CD4-positive, alpha-beta T cell (primary cell): Measurements from ENCODE around the gene HOPX. TPM values are rescaled to one million over a fixed set of nuclear protein-coding genes. Genes with fewer than 3 reads are reported as not detected.

ENCODE experiments used
- ATAC-seq: fragments of 200-7000 bp; cut with Tn5 transposase; one replicate; pipeline ENCODE4 v1.10.0; 2022; ENCODE audit warnings: mild to moderate bottlenecking; ENCODE audit not compliant: poor library complexity
- CTCF ChIA-PET: fragments of 350-600 bp; sonication (Branson Sonifier 250); formaldehyde crosslinking; loops from one replicate; lab custom pipeline; 2021; ENCODE audit warnings: antibody characterized with exemption, inconsistent platforms; lab: Charles Lee
- POLR2A ChIA-PET: fragments of 350-600 bp; sonication (Branson Sonifier 250); formaldehyde crosslinking; loops from one replicate; lab custom pipeline; 2021; ENCODE audit warnings: antibody characterized with exemption, inconsistent platforms; lab: Charles Lee
- DNase-seq, 14 experiments: peaks; one replicate each; pipeline ENCODE4 v3.0.0-alpha.2; 2013 to 2020; ENCODE audit warnings: mixed read lengths in 2 of 14
- H3K27ac ChIP-seq, 2 donors: one replicate each; pipeline versions ENCODE4 v1.5.1 to v1.7.0; 2013; ENCODE audit warnings: low read length in 2 of 2, low read depth in 1 of 2, mild to moderate bottlenecking in 1 of 2
- H3K27me3 ChIP-seq, 2 experiments: 1 replicate in 1 of 2; 2 replicates in 1 of 2; pipeline versions ENCODE4 v1.6.1 to v1.7.0; 2013; ENCODE audit warnings: low read length in 2 of 2, control low read depth in 1 of 2, mild to moderate bottlenecking in 1 of 2, moderate library complexity in 1 of 2; ENCODE audit not compliant: insufficient read depth in 2 of 2, control insufficient read depth in 1 of 2
- H3K36me3 ChIP-seq: one replicate; pipeline ENCODE4 v1.6.1; 2013; ENCODE audit warnings: low read length, control low read depth; ENCODE audit not compliant: insufficient read depth
- H3K4me1 ChIP-seq: one replicate; pipeline ENCODE4 v1.6.1; 2013; ENCODE audit warnings: low read length, control low read depth; ENCODE audit not compliant: insufficient read depth
- H3K4me3 ChIP-seq: one replicate; pipeline ENCODE4 v1.5.1; 2013; ENCODE audit warnings: mild to moderate bottlenecking, low read length, moderate library complexity
- H3K9me3 ChIP-seq, 2 experiments: 1 replicate in 1 of 2; 2 replicates in 1 of 2; pipeline versions ENCODE4 v1.6.1 to v1.7.0; 2013; ENCODE audit warnings: low read length in 2 of 2, mild to moderate bottlenecking in 2 of 2, control low read depth in 1 of 2, moderate library complexity in 1 of 2; ENCODE audit not compliant: control insufficient read depth in 1 of 2, insufficient read depth in 1 of 2
- H3K27ac Mint-ChIP-seq: one replicate; pipeline ENCODE4 v1.8.0; 2020; ENCODE audit warnings: mixed read lengths
- H3K27me3 Mint-ChIP-seq: one replicate; pipeline ENCODE4 v1.8.0; 2021; ENCODE audit warnings: mixed read lengths
- H3K36me3 Mint-ChIP-seq: one replicate; pipeline ENCODE4 v1.8.0; 2021; ENCODE audit warnings: low read depth, mixed read lengths
- H3K4me1 Mint-ChIP-seq: one replicate; pipeline ENCODE4 v1.8.0; 2021; ENCODE audit warnings: low read depth, mixed read lengths
- H3K4me3 Mint-ChIP-seq: one replicate; pipeline ENCODE4 v1.8.0; 2020; ENCODE audit warnings: mild to moderate bottlenecking, mixed read lengths
- H3K9me3 Mint-ChIP-seq: one replicate; pipeline ENCODE4 v1.8.0; 2020; ENCODE audit warnings: mixed read lengths
- CTCF ChIP-seq: fragments of 200-600 bp; IDR thresholded peaks from one replicate; pipeline ENCODE4 v1.8.0; 2022; ENCODE audit warnings: antibody characterized with exemption, mild to moderate bottlenecking
- intact Hi-C, 2 experiments: fragments of 100-400 bp; cut with DNase I in 1 of 2; cut with micrococcal nuclease in 1 of 2; formaldehyde crosslinking; loops; one replicate each; pipeline versions ENCODE4 v1.15.1 to v1.9.0; 2023 to 2025; cut with DNase I, micrococcal nuclease
- polyA plus RNA-seq, 2 donors: library from polyadenylated mRNA; unstranded; fragments of 120-200 nt; gene quantifications; one replicate each; pipeline ENCODE4 v1.2.1, GENCODE V29; 2013
- total RNA-seq, 174 experiments: library from RNA in 2 of 174; stranded (reverse) in 2 of 174; gene quantifications; one replicate each; pipeline ENCODE4 v1.2.3 and lab custom pipeline; 2021 to 2026

The HOPX gene
- total RNA-seq (1 to 10 TPM; 4.3 to 5.9 TPM), total RNA-seq (lab: John Stamatoyannopoulos, UW) (0.61 to 162 (median 12.9) reads per million in 172 experiments)
- polyA plus RNA-seq (2013, experiment 1 of 2), result 37.9 TPM
- 20.6 TPM for polyA plus RNA-seq (2013, experiment 2 of 2)

- CTCF ChIA-PET, result interaction anchor here (1.1 to 1.2 kb wide), 2 partner anchors 9 to 10 kb away, joined by 3 read pairs; no protein-coding TSS in a partner anchor
- peak within 1 kb of the TSS; percentile 36 for H3K4me3 ChIP-seq
- peaks cover 23% of the 10 kb centered on the region for H3K27me3 Mint-ChIP-seq
These were observed at the start of gene HOPX for GRCh38 chr4:56681158-56681852. TSS of gene HOPX (minus strand) at chr4:56681296. CDS start at chr4:56657816, 23,480 bp downstream.

GRCh38 chr4:56730097-56730496, 49.0 kb upstream of the HOPX start:
- H3K36me3 ChIP-seq, result no peaks in the 10 kb centered on the region
- Mint-ChIP-seq H3K4me1 (no peaks in the 10 kb centered on the region), H3K4me3 (no peak overlapping the region), H3K36me3 (no peaks in the 10 kb centered on the region), H3K27me3 (no peaks in the 10 kb centered on the region), H3K27ac (no peak overlapping the region), H3K9me3 (no peaks in the 10 kb centered on the region)
- peaks cover 0 to 3% of the 10 kb centered on the region in 2 experiments for H3K27me3 ChIP-seq
- no peak for TF ChIP-seq CTCF
- intact Hi-C loops, result no loop called here
- H3K9me3 ChIP-seq, result no peaks in the 10 kb centered on the region
- no peak overlapping the region for H3K27ac ChIP-seq
- DNase-seq, result no peak
- H3K4me1 ChIP-seq, result no peaks in the 10 kb centered on the region
- no peak for ATAC-seq
- CTCF ChIA-PET, result no interaction called here
- POLR2A ChIA-PET, result no interaction called here
- no peak overlapping the region for H3K4me3 ChIP-seq

More at GRCh38 chr4:56681158-56681852, at the start of gene HOPX:
- no peaks in the 10 kb centered on the region for H3K36me3 ChIP-seq
- Mint-ChIP-seq H3K36me3 (no peaks in the 10 kb centered on the region), H3K4me1 (peaks cover 16% of the 10 kb centered on the region), H3K9me3 (no peaks in the 10 kb centered on the region), H3K27ac (no peak within 1 kb of the TSS), H3K4me3 (peak within 1 kb of the TSS; percentile 46)
- no peak for TF ChIP-seq CTCF
- H3K27me3 ChIP-seq, result no peaks in the 10 kb centered on the region
- DNase-seq, result peak in 11 of 14 experiments; percentile 2 to 57 (median 15)
- peaks cover 9% of the 10 kb centered on the region for H3K4me1 ChIP-seq
- H3K27ac ChIP-seq, result no peak within 1 kb of the TSS
- POLR2A ChIA-PET, result interaction anchor here (1.4 kb wide), 1 partner anchor 77 kb away, joined by 8 read pairs; no protein-coding TSS in a partner anchor
- ATAC-seq, result peak; percentile 96
- intact Hi-C loops, result loop anchor here in 1 of 2 experiments (10.0 kb wide), 1 partner anchor 73 kb away; no protein-coding TSS in a partner anchor
- H3K9me3 ChIP-seq, result no peaks in the 10 kb centered on the region

- peaks cover 0 to 3% of the 10 kb centered on the region in 2 experiments for H3K27me3 ChIP-seq
- peak in 2 of 14 experiments; percentile 18 to 44 for DNase-seq
- peaks cover 1% of the 10 kb centered on the region for H3K4me1 Mint-ChIP-seq
- intact Hi-C loops, result no loop called here
- no peaks in the 10 kb centered on the region for H3K27me3 Mint-ChIP-seq
- H3K36me3 ChIP-seq, result no peaks in the 10 kb centered on the region
- H3K27ac ChIP-seq, result no peak overlapping the region
- no peak for ATAC-seq
- no peaks in the 10 kb centered on the region for H3K9me3 ChIP-seq
- ChIA-PET CTCF (no interaction called here), POLR2A (no interaction called here)
- H3K9me3 Mint-ChIP-seq, result no peaks in the 10 kb centered on the region
- no peak overlapping the region for H3K27ac Mint-ChIP-seq
- no peaks in the 10 kb centered on the region for H3K4me1 ChIP-seq
- no peak for TF ChIP-seq CTCF
- H3K36me3 Mint-ChIP-seq, result no peaks in the 10 kb centered on the region
- no peak overlapping the region for H3K4me3 Mint-ChIP-seq
- H3K4me3 ChIP-seq, result no peak overlapping the region
These were observed 47.4 kb upstream of the HOPX start for GRCh38 chr4:56728512-56728911.
